Measurements from ENCODE around the gene LONRF2. TPM values are rescaled to one million over a fixed set of nuclear protein-coding genes. Genes with fewer than 3 reads are reported as not detected.

Gene LONRF2
- total and polyA plus RNA-seq, 2 of the 4 experiments (the other 2 are of a cell fraction), result 0.19 to 0.54 TPM

DNA sequence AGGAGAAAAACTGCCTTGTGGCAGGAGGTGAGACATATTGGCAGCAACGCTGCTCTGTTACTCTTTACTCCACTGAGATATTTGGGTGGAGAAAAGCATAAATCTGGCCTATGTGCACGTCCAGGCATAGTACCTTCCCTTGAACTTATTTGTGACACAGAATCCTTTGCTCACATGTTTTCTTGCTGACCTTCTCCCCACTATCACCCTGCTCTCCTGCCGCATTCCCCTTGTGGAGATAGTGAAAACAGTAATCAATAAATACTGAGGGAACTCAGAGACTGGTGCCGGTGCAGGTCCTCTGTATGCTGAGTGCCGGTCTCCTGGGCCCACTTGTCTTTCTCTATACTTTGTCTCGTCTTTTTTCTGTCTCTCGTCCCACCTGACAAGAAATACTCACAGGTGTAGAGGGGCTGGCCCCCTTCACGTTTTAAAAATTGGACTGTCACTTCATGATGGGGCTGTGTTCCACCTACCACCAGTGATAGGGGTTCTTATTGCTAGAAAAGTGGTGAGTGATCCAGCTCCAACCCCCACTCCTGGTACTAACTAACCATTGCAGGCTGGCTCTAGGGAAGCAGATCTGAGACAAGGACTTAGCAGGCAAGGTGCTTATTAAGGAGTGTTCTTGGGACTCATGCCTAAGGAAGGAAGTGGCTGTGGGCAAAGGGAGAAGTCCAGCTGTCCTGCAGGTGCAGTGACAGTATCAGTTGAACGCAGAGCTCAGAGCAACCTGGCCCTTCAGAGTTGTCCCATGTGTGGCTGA, 51.7 kb downstream of the LONRF2 start:
- CTCF ChIA-PET, result no interaction called here
- H3K4me3 ChIP-seq (ENCODE audit: insufficient read depth, low read depth, low read length), result no peak overlapping the region
- peaks cover 2% of the 10 kb centered on the region; the same call in 1 of the 2 replicates for H3K4me1 ChIP-seq (ENCODE audit: control insufficient read depth, insufficient read depth, low read length)
- H4K20me1 ChIP-seq (ENCODE audit: insufficient read depth, low read length), result no peaks in the 10 kb centered on the region
- H2AK9ac ChIP-seq (replicated peaks; ENCODE audit: low read depth, low read length, poor library complexity), result no peak overlapping the region
- H3K18ac ChIP-seq (ENCODE audit: low read depth, low read length), result no peak overlapping the region
- H4K91ac ChIP-seq (ENCODE audit: insufficient read depth, low read depth, low read length), result no peak overlapping the region
- no TSS peak for BruUV-seq (replicated peaks)
- no peak overlapping the region for H2BK15ac ChIP-seq (ENCODE audit: low read depth, low read length)
- no peak overlapping the region for H3K9ac ChIP-seq (ENCODE audit: low read depth, low read length)
- H3K4me2 ChIP-seq (ENCODE audit: low read depth, low read length), result no peak overlapping the region
- H3K27ac ChIP-seq (ENCODE audit: insufficient read depth, low read length), result no peak overlapping the region
- no peaks in the 10 kb centered on the region for H3K79me1 ChIP-seq (ENCODE audit: low read depth in 1 of 2, low read length in 2 of 2)
- in situ Hi-C loops (cut with MboI; ENCODE audit: low sequenced_read_pairs) (loop anchor here (25.0 kb wide), 1 partner anchor 1108 kb away; the partner anchor contains the start of genes LIPT1 and TSGA10), intact Hi-C loops (cut with micrococcal nuclease) (no loop called here), dilution Hi-C loops (cut with HindIII; ENCODE audit: low sequenced_read_pairs, unreplicated experiment) (no loop called here)
- DNase-seq (no peak), ATAC-seq (ENCODE audit: low read depth) (no peak)
- no peak overlapping the region for H3K56ac ChIP-seq (ENCODE audit: extremely low read depth, insufficient read depth, low read length)
- no peak overlapping the region for H3K14ac ChIP-seq (replicated peaks; ENCODE audit: low read depth, low read length)
- TF ChIP-seq, protein P1, sequence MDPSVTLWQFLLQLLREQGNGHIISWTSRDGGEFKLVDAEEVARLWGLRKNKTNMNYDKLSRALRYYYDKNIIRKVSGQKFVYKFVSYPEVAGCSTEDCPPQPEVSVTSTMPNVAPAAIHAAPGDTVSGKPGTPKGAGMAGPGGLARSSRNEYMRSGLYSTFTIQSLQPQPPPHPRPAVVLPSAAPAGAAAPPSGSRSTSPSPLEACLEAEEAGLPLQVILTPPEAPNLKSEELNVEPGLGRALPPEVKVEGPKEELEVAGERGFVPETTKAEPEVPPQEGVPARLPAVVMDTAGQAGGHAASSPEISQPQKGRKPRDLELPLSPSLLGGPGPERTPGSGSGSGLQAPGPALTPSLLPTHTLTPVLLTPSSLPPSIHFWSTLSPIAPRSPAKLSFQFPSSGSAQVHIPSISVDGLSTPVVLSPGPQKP (IDR thresholded peaks at IDR 0.05; ENCODE audit: borderline replicate concordance, low read depth, low read length), result no peak
- TF ChIP-seq NFE2L2 (IDR thresholded peaks at IDR 0.05; ENCODE audit: low read depth, low read length) (no peak), RCOR1 (IDR thresholded peaks at IDR 0.05; ENCODE audit: insufficient replicate concordance, low read length) (no peak)
- H2AK5ac ChIP-seq (ENCODE audit: low read depth, low read length), result no peak overlapping the region
- 70% methylated on average over 1 of the region's 9 CpGs; no CpG with 5 or more reads in 1 of the 2 experiments for WGBS, 2 experiments (ENCODE audit: extremely low coverage in 2 of 2, insufficient read length in 1 of 2)
- H3K36me3 ChIP-seq (ENCODE audit: control insufficient read depth, insufficient read depth, low read length), result no peaks in the 10 kb centered on the region
- no peak overlapping the region for H4K8ac ChIP-seq (ENCODE audit: low read depth in 2 of 2, low read length in 2 of 2)
- POLR2A ChIA-PET (ENCODE audit: unreplicated experiment), result no interaction called here
- H4K5ac ChIP-seq (ENCODE audit: low read depth, low read length), result no peak overlapping the region
- H2AFZ ChIP-seq (replicated peaks; ENCODE audit: low read length, poor library complexity), result no peak overlapping the region
- H3K27me3 ChIP-seq (ENCODE audit: control insufficient read depth, insufficient read depth, low read length), result peaks cover 19% of the 10 kb centered on the region
- no peak overlapping the region for H3K4ac ChIP-seq (ENCODE audit: low read depth, low read length)
- peaks cover 4% of the 10 kb centered on the region; the same call in 1 of the 2 replicates for H3K9me3 ChIP-seq (ENCODE audit: control insufficient read depth, insufficient read depth, low read length)
- no peak overlapping the region for H2BK120ac ChIP-seq (ENCODE audit: low read depth, low read length)
- H2BK5ac ChIP-seq (ENCODE audit: low read depth, low read length, poor library complexity, severe bottlenecking), result no peak overlapping the region
- H3K9me1 ChIP-seq (ENCODE audit: insufficient read depth, low read length), result no peaks in the 10 kb centered on the region; the same call in 1 of the 2 replicates
- no peak overlapping the region for H2BK20ac ChIP-seq (ENCODE audit: low read depth, low read length)
- H3K23ac ChIP-seq (ENCODE audit: low read depth, low read length), result no peak overlapping the region

Measured in IMR-90 (cell line).